ENCODE measurements around the gene KCTD3.

- TF ChIP-seq POLR2A (IDR thresholded peaks at IDR 0.05): no peak
- TF ChIP-seq CTCF (IDR thresholded peaks at IDR 0.05): no peak
Observed at GRCh38 chr1:215645861-215646260, 78.8 kb downstream of the KCTD3 start.

Data from right lobe of liver (tissue), 4 donors.